ENCODE data around the gene SLC2A5.

GRCh38 chr1:9038881-9039760 is 30.3 kb downstream of the SLC2A5 start:
- TF ChIP-seq CTCF (IDR thresholded peaks at IDR 0.05; ENCODE audit: insufficient read depth, low read length, poor library complexity, severe bottlenecking): no peak
- TF ChIP-seq EZH2phosphoT487 (conservative IDR thresholded peaks at IDR 0.05; ENCODE audit: low read length): no peak
